NT2/D1 (cell line): ENCODE measurements around the gene BPI.

ENCODE experiments used
- SUZ12 ChIP-seq: IDR thresholded peaks from 2 replicates; pipeline ENCODE4 v1.6.1; 2011; ENCODE audit not compliant: insufficient read length, insufficient read depth; ENCODE audit errors: extremely low read depth
- YY1 ChIP-seq: IDR thresholded peaks from 2 replicates; pipeline ENCODE4 v1.6.1; 2011; ENCODE audit not compliant: insufficient read length, insufficient read depth
- ZNF274 ChIP-seq: IDR thresholded peaks from 2 replicates; pipeline ENCODE4 v1.6.1; 2011; ENCODE audit warnings: mild to moderate bottlenecking, low read depth, low read length

- no peak for TF ChIP-seq ZNF274
- no peak for TF ChIP-seq YY1
- TF ChIP-seq SUZ12, result no peak
These were observed 2.6 kb upstream of the BPI start for GRCh38 chr20:38301309-38301708.
